PC-3 (cell line): Measurements from ENCODE around the gene NOXA1. TPM values are rescaled to one million over a fixed set of nuclear protein-coding genes. Genes with fewer than 3 reads are reported as not detected.

Source experiments
- ATAC-seq: fragments of 200-7000 bp; cut with Tn5 transposase; 2 replicates; pipeline ENCODE4 v1.9.1; 2020; ENCODE audit warnings: mild to moderate bottlenecking, moderate library complexity
- BruUV-seq: library from RNA; stranded (reverse); fragments of 400-500 nt; replicated peaks from 2 replicates; lab custom pipeline; 2021; lab: Mats Ljungman, UMichigan
- CTCF ChIA-PET: fragments of 300-600 bp; sonication (Branson Sonifier 250); formaldehyde crosslinking; loops from one replicate; lab custom pipeline; 2022; ENCODE audit warnings: antibody characterized with exemption; lab: Charles Lee
- POLR2A ChIA-PET: fragments of 300-600 bp; sonication (Branson Sonifier 250); formaldehyde crosslinking; loops from one replicate; lab custom pipeline; 2022; ENCODE audit warnings: antibody characterized with exemption; ENCODE audit not compliant: unreplicated experiment; lab: Charles Lee
- DNase-seq: peaks from one replicate; pipeline ENCODE4 v3.0.0-alpha.2; 2015
- H2AFZ ChIP-seq: fragments of 300-600 bp; sonication (generic); 2 replicates; pipeline ENCODE4 v1.6.0; 2016; ENCODE audit warnings: antibody characterized with exemption, low read length
- H3F3A ChIP-seq: fragments of 300-600 bp; sonication (generic); one replicate; pipeline ENCODE4 v1.6.0; 2017; ENCODE audit warnings: antibody characterized with exemption, low read length, control low read depth, mild to moderate bottlenecking; ENCODE audit not compliant: unreplicated experiment
- H3K27ac ChIP-seq: fragments of 300-600 bp; sonication (generic); 2 replicates; pipeline ENCODE4 v1.5.1; 2016; ENCODE audit warnings: mild to moderate bottlenecking, low read length
- H3K27me3 ChIP-seq: fragments of 300-600 bp; sonication (generic); 2 replicates; pipeline ENCODE4 v1.6.1; 2016; ENCODE audit warnings: low read length, mixed read lengths
- H3K36me3 ChIP-seq: fragments of 300-600 bp; sonication (generic); 2 replicates; pipeline ENCODE4 v1.6.1; 2016; ENCODE audit warnings: low read depth, mixed run types, low read length, mixed read lengths
- H3K4me1 ChIP-seq: fragments of 300-600 bp; sonication (generic); 2 replicates; pipeline ENCODE4 v1.5.1; 2016; ENCODE audit warnings: low read length; ENCODE audit not compliant: insufficient read depth
- H3K4me2 ChIP-seq: fragments of 300-600 bp; sonication (generic); 2 replicates; pipeline ENCODE4 v1.6.0; 2016; ENCODE audit warnings: low read length
- H3K4me3 ChIP-seq: fragments of 300-600 bp; sonication (generic); 2 replicates; pipeline ENCODE4 v1.5.1; 2016; ENCODE audit warnings: mild to moderate bottlenecking, low read length, mixed read lengths
- H3K79me2 ChIP-seq: fragments of 300-600 bp; sonication (generic); 2 replicates; pipeline ENCODE4 v1.6.1; 2017; ENCODE audit warnings: low read length, mixed read lengths
- H3K9ac ChIP-seq: fragments of 300-600 bp; sonication (generic); 2 replicates; pipeline ENCODE4 v1.6.0; 2016; ENCODE audit warnings: mild to moderate bottlenecking, low read length
- H3K9me2 ChIP-seq: fragments of 300-600 bp; sonication (generic); replicated peaks from 2 replicates; pipeline ENCODE4 v1.6.1; 2016; ENCODE audit warnings: mixed run types, low read length, mixed read lengths
- H3K9me3 ChIP-seq: fragments of 300-600 bp; sonication (generic); 2 replicates; pipeline ENCODE4 v1.6.1; 2016; ENCODE audit warnings: low read length, mixed read lengths
- H4K20me1 ChIP-seq: fragments of 300-600 bp; sonication (generic); 2 replicates; pipeline ENCODE4 v1.6.1; 2016; ENCODE audit warnings: low read length, mixed read lengths
- CTCF ChIP-seq: fragments of 300-600 bp; sonication (generic); conservative IDR thresholded peaks from 2 replicates; pipeline ENCODE4 v1.5.1; 2017; ENCODE audit warnings: antibody characterized with exemption, low read depth, mild to moderate bottlenecking, low read length
- EZH2 ChIP-seq: fragments of 300-600 bp; sonication (generic); IDR thresholded peaks from one replicate; pipeline ENCODE4 v1.6.1; 2017; ENCODE audit warnings: antibody characterized with exemption, mild to moderate bottlenecking, low read length; ENCODE audit not compliant: unreplicated experiment
- EZH2phosphoT487 ChIP-seq: fragments of 300-600 bp; sonication (generic); IDR thresholded peaks from 2 replicates; pipeline ENCODE4 v1.6.1; 2018; ENCODE audit warnings: mild to moderate bottlenecking, antibody characterized with exemption, low read length, borderline replicate concordance
- intact Hi-C: fragments of 100-400 bp; cut with micrococcal nuclease; formaldehyde crosslinking; loops from 2 replicates; pipeline ENCODE4 v1.9.0; 2023
- total RNA-seq: library from RNA; depleted of rRNA; stranded (reverse); fragments of >200 nt; gene quantifications from 2 replicates; pipeline ENCODE4 v1.2.3, GENCODE V29; 2014

The NOXA1 gene
- total RNA-seq, 1 experiment from 2014 or later = 0.51 TPM

DNA sequence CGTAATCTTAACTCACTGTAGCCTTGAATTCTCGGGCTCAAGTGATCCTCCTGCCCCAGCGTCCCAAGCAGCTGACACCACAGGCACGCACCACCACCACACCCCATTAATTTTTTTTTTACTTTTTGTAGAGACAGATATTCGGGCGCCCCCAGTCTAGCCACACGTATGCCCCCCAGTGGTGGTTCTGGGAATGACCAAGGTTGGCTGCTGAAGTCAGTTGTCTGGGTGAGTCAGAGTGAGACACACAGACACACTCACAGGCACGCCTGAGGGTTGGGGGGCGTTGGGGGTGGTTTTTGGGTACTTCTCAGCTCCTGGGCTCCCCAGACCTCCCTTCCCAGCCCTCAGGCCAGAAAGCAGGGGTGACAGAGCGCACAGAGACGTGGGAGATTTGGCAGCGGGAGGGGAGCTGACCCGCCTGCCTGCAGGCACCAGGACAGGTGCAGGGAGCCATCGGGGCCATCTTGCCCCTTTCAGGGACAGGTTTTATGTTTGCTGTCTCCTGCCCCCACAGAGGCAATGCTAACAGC lies 22.1 kb downstream of the NOXA1 start:
- CTCF ChIA-PET = no interaction called here
- DNase-seq (peak; percentile 83), ATAC-seq (peak; percentile 69)
- H3F3A ChIP-seq = no peaks in the 10 kb centered on the region
- no peaks in the 10 kb centered on the region for H4K20me1 ChIP-seq
- H3K36me3 ChIP-seq = no peaks in the 10 kb centered on the region
- no peaks in the 10 kb centered on the region for H3K79me2 ChIP-seq
- no peak overlapping the region for H3K27ac ChIP-seq
- POLR2A ChIA-PET = no interaction called here
- H3K9me2 ChIP-seq = no peaks in the 10 kb centered on the region
- H3K9me3 ChIP-seq = no peaks in the 10 kb centered on the region
- peak overlapping the region; percentile 64; the same call in 1 of the 2 replicates for H2AFZ ChIP-seq
- TF ChIP-seq CTCF (peak; percentile 75), EZH2 (no peak)
- H3K4me2 ChIP-seq = peak overlapping the region; percentile 84
- no peaks in the 10 kb centered on the region for H3K27me3 ChIP-seq
- intact Hi-C loops = loop anchor here (5.0 kb wide), 1 partner anchor 158 kb away; no protein-coding TSS in a partner anchor
- H3K9ac ChIP-seq = no peak overlapping the region
- peak overlapping the region; percentile 47; the same call in 1 of the 2 replicates for H3K4me3 ChIP-seq
- no TSS peak for BruUV-seq
- peaks cover 7% of the 10 kb centered on the region; the same call in 1 of the 2 replicates for H3K4me1 ChIP-seq

DNA sequence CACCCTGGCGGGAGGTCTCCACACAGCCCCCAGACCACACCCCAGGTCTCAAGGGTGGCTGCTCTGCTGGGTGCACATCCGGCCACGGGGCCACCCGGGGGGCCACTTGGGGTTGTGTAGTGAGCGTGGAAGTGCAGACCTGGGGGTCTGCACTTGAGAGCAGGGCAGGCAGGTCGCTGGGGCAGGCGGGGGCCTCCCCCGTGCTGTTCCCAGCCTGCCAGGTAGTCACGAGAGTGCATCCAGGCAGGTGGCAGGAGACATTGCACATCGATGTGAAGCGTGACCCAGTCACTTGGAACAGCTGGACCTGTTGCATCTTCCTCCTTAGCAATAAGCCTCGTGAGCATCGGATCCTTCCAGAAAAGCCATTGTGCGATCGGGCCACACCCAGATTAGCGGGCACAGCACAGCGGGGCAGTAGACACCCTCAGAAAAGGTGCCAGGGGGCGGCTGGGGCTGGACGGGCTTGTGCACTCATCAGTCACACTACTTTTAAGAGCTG lies 22.8 kb downstream of the NOXA1 start:
- Histone ChIP-seq H3K4me1 (peaks cover 7% of the 10 kb centered on the region; the same call in 1 of the 2 replicates), H3K27me3 (no peaks in the 10 kb centered on the region), H3K36me3 (no peaks in the 10 kb centered on the region), H3K27ac (no peak overlapping the region), H3K79me2 (no peaks in the 10 kb centered on the region), H3K9me2 (no peaks in the 10 kb centered on the region), H3K4me2 (peak overlapping the region; percentile 84), H3K4me3 (peak overlapping the region; percentile 47; the same call in 1 of the 2 replicates), H3K9me3 (no peaks in the 10 kb centered on the region), H3K9ac (no peak overlapping the region), H3F3A (no peaks in the 10 kb centered on the region), H4K20me1 (no peaks in the 10 kb centered on the region), H2AFZ (0 out of 2 replicates have a peak overlapping the region, but pooled peaks have one; percentile 64)
- TF ChIP-seq EZH2phosphoT487 = no peak
- TF ChIP-seq CTCF = no peak
- ChIA-PET CTCF (interaction anchor here (0.8 kb wide), 1 partner anchor 159 kb away, joined by 4 read pairs; no protein-coding TSS in a partner anchor), POLR2A (interaction anchor here (0.6 kb wide), 1 partner anchor 105 kb away, joined by 4 read pairs; no protein-coding TSS in a partner anchor)
- DNase-seq = no peak
- BruUV-seq = no TSS peak
- intact Hi-C loops = loop anchor here (5.0 kb wide), 1 partner anchor 159 kb away; no protein-coding TSS in a partner anchor
- peak; percentile 3; the same call in 1 of the 2 replicates for ATAC-seq
